Activated CD4-positive, alpha-beta T cell treated with anti-CD3 and anti-CD28 coated beads, Interleukin-2, amount 50 U/mL, for 24 hours (primary cell): Measurements from ENCODE around the gene HDGF.
A peak's percentile ranks its signal among the peaks of the same experiment; 100 is the strongest.

Experiments
- DNase-seq, 2 donors: peaks; one replicate each; pipeline ENCODE4 v3.0.0-alpha.2; 2020; ENCODE audit warnings: low read depth in 1 of 2, low spot score in 1 of 2

The HDGF gene

DNA sequence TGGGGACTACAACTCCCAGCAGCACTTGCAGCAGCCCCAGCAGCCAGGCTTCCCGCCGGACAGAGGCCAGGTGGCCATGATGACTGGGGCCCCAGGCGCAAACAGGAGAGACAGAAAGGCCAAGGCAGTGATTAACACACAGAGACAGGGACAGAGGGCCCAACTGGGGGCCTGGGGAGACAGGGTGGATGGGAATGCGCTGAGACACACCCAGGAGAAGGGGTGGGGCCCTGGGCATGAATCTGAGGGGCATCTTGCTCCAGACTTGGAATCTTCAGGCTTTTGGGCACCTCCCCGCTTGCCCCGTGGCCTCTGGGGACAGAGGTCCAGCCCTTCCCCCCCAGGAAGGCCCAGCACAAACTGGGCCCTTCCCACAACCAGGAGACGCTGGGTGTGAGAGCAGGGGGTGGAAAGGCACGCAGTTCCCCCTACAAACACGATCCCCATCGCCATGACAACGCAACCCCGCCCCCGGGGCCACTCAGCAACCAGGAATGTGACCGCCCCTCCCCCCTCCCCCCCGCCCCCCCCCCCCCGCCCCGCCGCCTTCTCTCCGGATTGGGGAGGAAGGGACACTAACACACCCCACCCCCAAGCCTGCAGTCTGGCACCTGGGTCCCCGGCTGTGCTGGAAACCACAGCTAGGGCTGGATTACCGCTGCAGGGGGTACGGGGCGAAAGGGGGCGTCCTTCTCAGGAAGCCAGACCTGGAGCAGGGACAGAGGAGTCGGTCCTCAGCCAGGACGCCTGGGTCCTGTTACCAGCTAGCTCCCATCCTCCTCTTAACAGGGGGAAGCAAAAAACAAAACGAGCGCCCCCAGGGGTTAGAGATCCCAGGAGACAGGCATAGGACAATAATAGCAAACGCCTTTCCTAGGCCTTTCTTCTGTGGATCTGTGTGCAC, 4.5 kb downstream of the HDGF start:
- peak in 1 of 2 donors; percentile 32 for DNase-seq

DNA sequence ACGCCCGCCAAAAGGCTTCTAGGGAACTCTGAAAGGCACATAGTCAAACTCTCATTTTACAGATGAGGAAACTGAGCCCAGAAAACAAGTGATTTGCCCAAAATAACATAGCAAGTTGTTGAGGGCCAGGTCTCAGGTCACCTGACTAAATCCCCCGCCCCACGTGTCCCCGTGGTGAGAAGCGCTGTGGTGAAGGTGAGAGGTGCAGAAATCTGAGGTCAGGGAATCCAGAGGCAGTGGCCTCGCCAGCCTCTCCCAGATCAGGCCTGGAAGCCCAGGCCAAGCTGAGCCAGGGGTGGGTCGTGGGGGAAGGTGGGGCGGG, 5.1 kb downstream of the HDGF start:
- DNase-seq = no peak

DNA sequence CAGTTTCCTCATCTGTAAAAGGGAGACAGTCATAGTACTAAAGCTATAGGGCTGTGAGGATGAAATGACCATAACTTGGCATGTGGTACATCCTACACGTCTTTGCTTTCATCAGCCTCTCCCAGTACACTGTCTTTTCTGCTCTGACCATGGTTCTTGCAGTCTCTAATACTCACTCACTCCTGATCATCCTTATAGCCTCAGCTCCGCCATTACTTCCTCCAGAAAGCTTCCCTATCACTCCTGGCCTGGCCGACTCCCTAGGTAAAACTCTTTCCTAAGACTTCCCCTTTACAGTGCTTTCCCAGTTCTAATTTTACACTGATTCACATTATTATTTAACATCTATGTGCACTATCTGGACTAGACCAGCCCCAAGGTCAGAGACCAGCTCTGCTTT, 5.6 kb downstream of the HDGF start:
- no peak for DNase-seq

- no peak for DNase-seq
Measured at GRCh38 chr1:156744786-156745419, 6.6 kb downstream of the HDGF start.

- DNase-seq = no peak
Measured at GRCh38 chr1:156744344-156744743, 7.1 kb downstream of the HDGF start.

DNA sequence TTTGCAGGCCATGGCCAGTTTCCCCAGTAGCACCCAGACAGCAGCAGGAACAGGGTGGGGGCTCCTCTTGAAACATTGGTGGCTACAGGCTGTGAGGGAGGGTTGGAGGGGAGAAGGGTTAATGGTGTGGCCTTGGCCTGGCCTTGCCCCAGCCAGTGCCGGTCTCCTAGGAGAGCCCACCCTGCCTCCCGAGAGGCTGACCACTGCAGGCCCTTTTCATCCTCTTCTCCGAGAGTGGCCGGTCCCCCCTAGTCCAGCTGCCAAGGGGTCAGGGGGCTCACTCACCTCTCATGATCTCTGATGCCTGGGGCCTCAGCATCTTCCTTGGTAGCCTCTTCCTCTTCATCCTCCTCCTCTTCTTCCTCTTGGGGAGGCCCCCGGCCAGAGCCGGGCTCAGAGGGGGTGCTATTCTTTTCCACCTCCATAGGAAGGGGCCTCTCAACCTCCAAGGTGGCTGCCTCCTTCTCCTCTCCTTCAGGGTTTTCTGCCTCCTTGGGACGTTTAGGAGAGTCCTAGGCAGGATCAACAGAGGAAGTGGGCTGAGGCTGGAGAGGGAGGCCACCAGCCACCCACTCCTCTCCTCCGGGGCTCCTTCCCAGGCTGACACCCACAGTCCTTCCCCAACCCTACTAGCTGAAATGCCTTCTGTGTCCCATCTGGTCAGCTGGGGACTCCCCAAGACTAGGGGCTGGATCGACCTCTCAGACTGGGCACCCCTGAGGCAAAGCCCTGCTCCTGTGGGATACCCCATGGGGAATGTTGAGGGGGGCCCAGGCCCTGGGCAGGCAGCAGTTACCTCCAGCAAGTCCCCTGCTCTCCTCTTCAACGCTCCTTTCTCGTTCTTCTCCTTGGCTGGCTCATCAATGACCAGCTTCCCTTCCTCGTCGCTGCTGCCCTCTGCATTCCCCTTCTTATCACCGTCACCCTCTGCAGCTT, 7.8 kb downstream of the HDGF start:
- DNase-seq = no peak

- no peak for DNase-seq
Measured at GRCh38 chr1:156742801-156743200, 8.7 kb downstream of the HDGF start.

DNA sequence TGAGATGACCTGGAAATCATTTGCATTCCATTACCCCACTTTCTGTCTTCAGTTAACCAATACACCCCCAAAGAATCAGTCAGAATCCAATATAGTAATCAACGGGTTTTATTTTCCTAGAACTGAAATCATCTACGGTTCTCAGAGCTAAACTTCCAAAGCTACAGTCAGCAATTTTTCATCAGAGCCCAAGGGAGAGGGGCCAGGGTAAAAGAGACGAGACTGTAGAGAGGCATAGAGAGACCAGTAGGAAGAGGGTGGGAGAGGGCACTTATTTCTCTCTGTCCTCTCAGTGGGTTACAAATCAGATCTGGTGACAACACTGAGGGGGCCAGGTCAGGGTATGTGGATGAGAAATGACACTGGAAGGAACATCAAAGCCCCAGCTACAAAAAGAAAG, 9.5 kb downstream of the HDGF start:
- no peak for DNase-seq

GRCh38 chr1:156741481-156741983, 9.9 kb downstream of the HDGF start:
- DNase-seq = no peak

- peak; percentile 86 to 98 for DNase-seq
Measured at GRCh38 chr1:156740741-156741480, 10.6 kb downstream of the HDGF start, which contains the start of gene MRPL24. Gene MRPL24 (minus strand): TSS chr1:156741088. CDS start chr1:156738704, 2,384 bp downstream.

GRCh38 chr1:156740237-156740740, 11.2 kb downstream of the HDGF start:
- no peak for DNase-seq

- no peak for DNase-seq
Measured at GRCh38 chr1:156738916-156739315, 12.6 kb downstream of the HDGF start.

DNA sequence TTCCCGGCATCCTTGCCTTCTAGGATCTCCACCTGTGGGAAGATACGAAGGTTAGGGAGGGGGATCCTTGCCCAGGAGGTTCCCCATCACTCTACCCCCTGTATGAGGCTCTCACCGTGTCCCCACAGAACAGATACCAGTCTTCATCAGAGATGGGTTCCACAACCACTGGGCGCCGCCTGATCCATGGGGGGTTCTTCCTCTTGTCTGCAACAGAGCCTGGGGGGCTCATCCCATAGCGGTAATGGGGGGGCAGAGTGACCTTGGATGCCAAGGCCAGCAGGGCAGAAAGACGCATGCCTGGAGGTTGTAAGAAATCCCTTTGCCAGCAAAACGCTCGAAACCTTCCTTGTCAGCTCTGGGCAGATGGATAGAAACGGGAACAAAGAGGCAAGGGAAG, 13.1 kb downstream of the HDGF start:
- DNase-seq = no peak

GRCh38 chr1:156733989-156734584, 17.4 kb downstream of the HDGF start:
- no peak for DNase-seq

DNA sequence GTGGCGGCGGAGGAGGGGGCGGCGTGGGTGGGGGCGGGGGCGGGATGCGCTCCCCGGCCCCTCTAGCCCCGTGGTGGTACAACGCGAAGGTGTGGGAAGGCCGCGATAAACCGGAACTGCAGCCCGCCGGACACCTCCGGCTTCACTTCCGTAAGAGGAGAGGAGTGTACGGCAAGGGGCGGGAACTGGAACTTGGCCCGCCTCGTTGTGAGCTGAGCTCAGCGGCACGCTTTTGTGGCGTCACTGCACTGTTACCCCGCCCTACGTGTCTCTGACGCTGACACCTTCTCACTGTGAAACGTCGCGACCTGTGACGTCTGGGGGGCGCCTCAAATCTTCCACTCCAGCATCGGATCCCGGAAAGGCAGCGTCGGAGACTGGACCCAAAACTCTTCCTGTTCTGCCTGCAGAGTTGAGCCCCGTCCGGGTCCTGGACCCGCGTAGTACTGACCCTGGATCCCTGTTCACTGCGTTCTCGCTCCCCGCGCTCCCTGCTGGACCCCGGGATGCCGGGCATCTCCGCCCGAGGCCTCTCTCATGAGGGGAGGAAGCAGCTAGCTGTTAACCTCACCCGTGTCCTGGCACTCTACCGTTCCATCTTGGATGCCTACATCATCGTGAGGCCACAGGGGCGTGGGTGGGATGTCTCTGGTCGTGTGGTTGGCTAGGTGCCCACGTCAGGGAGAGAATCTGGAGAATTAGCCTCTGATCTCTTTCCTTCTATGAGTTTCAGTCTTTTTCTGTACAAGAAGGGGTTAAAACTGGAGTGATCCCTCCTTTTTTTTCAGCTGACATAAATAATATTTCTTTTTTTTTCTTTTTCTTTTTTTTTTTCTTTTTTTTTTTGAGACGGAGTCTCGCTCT, 22.6 kb downstream of the HDGF start, which contains the start of gene ISG20L2:
Gene ISG20L2 (minus strand): TSS at position 168 of the 864 bp plus-strand sequence. CDS start 1,114 bp downstream, outside the sequence.
- peak; percentile 88 to 93 for DNase-seq

DNA sequence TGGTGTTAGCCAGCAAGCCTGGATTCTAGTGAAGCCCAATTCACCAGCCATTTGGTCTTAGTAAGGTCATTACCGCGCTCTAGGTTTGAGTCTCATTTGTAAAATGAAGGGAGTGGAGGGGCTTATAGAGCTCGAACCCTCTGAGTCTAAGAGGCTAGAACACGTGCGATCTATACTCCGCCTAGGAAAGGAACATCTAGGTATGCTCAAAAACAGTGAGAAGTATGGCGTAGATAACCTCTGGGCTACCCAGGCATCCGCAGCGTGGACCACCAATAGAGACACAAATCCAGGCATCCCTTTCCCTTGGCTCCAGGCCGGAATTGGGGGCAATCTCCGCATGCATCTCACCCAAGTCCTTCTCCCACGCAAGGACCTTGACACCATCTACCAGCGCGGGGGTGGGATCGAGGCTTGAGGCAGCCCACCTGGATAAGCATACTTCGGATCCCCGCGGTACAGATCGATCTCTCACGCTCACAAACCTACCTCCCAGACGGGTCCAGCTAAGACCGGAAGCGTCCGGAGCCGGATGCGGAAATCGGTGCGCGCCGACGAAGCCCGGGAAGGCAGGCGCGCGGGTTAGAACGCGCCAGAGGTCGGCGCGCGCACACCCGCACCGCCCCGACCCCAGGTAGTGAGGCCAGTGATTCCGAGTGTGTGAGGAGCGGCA, 23.4 kb downstream of the HDGF start, which contains the start of gene METTL25B:
Gene METTL25B (plus strand): TSS at position 544 of the 673 bp plus-strand sequence. CDS start 636 bp downstream, outside the sequence.
- peak in 1 of 2 donors; percentile 72 for DNase-seq

DNA sequence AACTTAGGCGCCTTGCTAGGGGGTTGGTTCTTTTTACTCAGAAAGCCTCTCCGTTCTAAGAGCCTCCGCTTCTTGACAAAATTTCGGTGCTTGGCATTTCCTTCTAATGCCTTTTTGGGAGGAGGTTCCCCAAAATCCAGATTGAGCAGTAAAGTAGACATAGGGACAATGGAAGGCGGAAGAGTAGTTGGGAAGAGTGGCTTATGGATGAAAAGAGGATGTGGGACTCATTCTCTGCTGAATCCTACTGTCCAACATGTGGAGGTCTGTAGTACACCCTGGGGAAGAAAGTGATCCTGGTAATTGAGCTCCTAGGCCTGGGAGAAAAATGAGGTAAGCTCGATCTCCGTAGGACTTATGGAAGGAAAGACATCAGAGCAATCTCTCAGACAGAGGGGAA, 24.0 kb downstream of the HDGF start:
- DNase-seq = no peak
